Activated CD4-positive, CD25-positive, alpha-beta regulatory T cell (primary cell): ENCODE data around the gene RRP8.
A peak's percentile ranks its signal among the peaks of the same experiment; 100 is the strongest.

Experiments
- DNase-seq, 4 experiments: peaks; one replicate each; lab custom pipeline; 2025; lab: John Stamatoyannopoulos, UW

RRP8 gene

GRCh38 chr11:6617315-6617781 lies 13.9 kb upstream of the RRP8 start:
- DNase-seq = no peak

GRCh38 chr11:6616596-6617250 lies 13.3 kb upstream of the RRP8 start:
- no peak for DNase-seq

- DNase-seq = no peak
These were observed 12.6 kb upstream of the RRP8 start for GRCh38 chr11:6615882-6616585.

GRCh38 chr11:6615046-6615445 lies 11.6 kb upstream of the RRP8 start:
- DNase-seq = no peak

GRCh38 chr11:6614446-6614845 lies 11.0 kb upstream of the RRP8 start:
- DNase-seq = no peak

- DNase-seq = no peak
These were observed 10.1 kb upstream of the RRP8 start for GRCh38 chr11:6613496-6613895.

- DNase-seq = peak; percentile 71 to 90 (median 88)
These were observed 9.0 kb upstream of the RRP8 start, which contains the start of gene TAF10 for GRCh38 chr11:6612213-6613041. TSS of gene TAF10 (minus strand) at chr11:6612216. CDS start at chr11:6612189, 27 bp downstream.

- no peak for DNase-seq
These were observed 8.5 kb upstream of the RRP8 start for GRCh38 chr11:6611963-6612212.

- DNase-seq = no peak
These were observed 7.9 kb upstream of the RRP8 start for GRCh38 chr11:6611092-6611962.

GRCh38 chr11:6610591-6610990 lies 7.2 kb upstream of the RRP8 start:
- no peak for DNase-seq

GRCh38 chr11:6609502-6610015 lies 6.1 kb upstream of the RRP8 start:
- DNase-seq = no peak

GRCh38 chr11:6608726-6609501 lies 5.5 kb upstream of the RRP8 start:
- no peak for DNase-seq

- no peak for DNase-seq
These were observed 4.6 kb upstream of the RRP8 start for GRCh38 chr11:6608011-6608410.

GRCh38 chr11:6607190-6607795 lies 3.9 kb upstream of the RRP8 start:
- no peak for DNase-seq

- DNase-seq = no peak
These were observed 3.2 kb upstream of the RRP8 start for GRCh38 chr11:6606471-6607189.

- no peak for DNase-seq
These were observed 1.4 kb upstream of the RRP8 start for GRCh38 chr11:6604790-6605189.

GRCh38 chr11:6604081-6604626 lies 738 bp upstream of the RRP8 start:
- DNase-seq = peak in 2 of 4 experiments; percentile 33 to 35

GRCh38 chr11:6602096-6602940 lies 1.1 kb downstream of the RRP8 start:
- DNase-seq = no peak

GRCh38 chr11:6601041-6601461 lies 2.4 kb downstream of the RRP8 start:
- no peak for DNase-seq
